MM.1S (cell line): ENCODE measurements around the gene PVRIG.
"Not testable (repeated sequence)": the region's sequence is repeated elsewhere in the genome, so short reads cannot be mapped to it uniquely, and the experiment has no call there.

ENCODE experiments used
- DNase-seq: peaks from one replicate; pipeline ENCODE4 v3.0.0-alpha.2; 2015
- H2AFZ ChIP-seq: fragments of 300-600 bp; sonication (generic); 2 replicates; pipeline ENCODE4 v1.6.0; 2016; ENCODE audit warnings: antibody characterized with exemption, low read length
- H3F3A ChIP-seq: fragments of 300-600 bp; sonication (generic); 2 replicates; pipeline ENCODE4 v1.6.1; 2016; ENCODE audit warnings: mild to moderate bottlenecking, antibody characterized with exemption, low read length, moderate library complexity, mixed read lengths; ENCODE audit not compliant: insufficient read depth
- H3K27ac ChIP-seq: fragments of 300-600 bp; sonication (generic); 2 replicates; pipeline ENCODE4 v1.5.1; 2016; ENCODE audit warnings: mild to moderate bottlenecking, low read length
- H3K27me3 ChIP-seq: fragments of 300-600 bp; sonication (generic); replicated peaks from 2 replicates; pipeline ENCODE4 v1.6.0; 2016; ENCODE audit warnings: low read length; ENCODE audit not compliant: insufficient read depth
- H3K36me3 ChIP-seq: fragments of 300-600 bp; sonication (generic); replicated peaks from 2 replicates; pipeline ENCODE4 v1.6.1; 2016; ENCODE audit warnings: mild to moderate bottlenecking, low read length, mixed read lengths; ENCODE audit not compliant: insufficient read depth
- H3K4me1 ChIP-seq: fragments of 300-600 bp; sonication (generic); 2 replicates; pipeline ENCODE4 v1.6.1; 2016; ENCODE audit warnings: low read length, mixed read lengths
- H3K4me2 ChIP-seq: fragments of 300-600 bp; sonication (generic); 2 replicates; pipeline ENCODE4 v1.6.0; 2016; ENCODE audit warnings: low read depth, low read length
- H3K4me3 ChIP-seq: fragments of 300-600 bp; sonication (generic); 2 replicates; pipeline ENCODE4 v1.5.1; 2016; ENCODE audit warnings: low read length, mixed read lengths
- H3K79me2 ChIP-seq: fragments of 300-600 bp; sonication (generic); 2 replicates; pipeline ENCODE4 v1.6.1; 2016; ENCODE audit warnings: mixed run types, low read length, mixed read lengths
- H3K9ac ChIP-seq: fragments of 300-600 bp; sonication (generic); 2 replicates; pipeline ENCODE4 v1.6.1; 2016; ENCODE audit warnings: low read length, mixed read lengths
- H3K9me2 ChIP-seq: fragments of 300-600 bp; sonication (generic); replicated peaks from 2 replicates; pipeline ENCODE4 v1.6.1; 2016; ENCODE audit warnings: mild to moderate bottlenecking, low read length, mixed read lengths; ENCODE audit not compliant: insufficient read depth
- H3K9me3 ChIP-seq: fragments of 300-600 bp; sonication (generic); replicated peaks from 2 replicates; pipeline ENCODE4 v1.6.1; 2016; ENCODE audit warnings: mild to moderate bottlenecking, low read length, mixed read lengths; ENCODE audit not compliant: insufficient read depth
- H4K20me1 ChIP-seq: fragments of 300-600 bp; sonication (generic); 2 replicates; pipeline ENCODE4 v1.6.1; 2016; ENCODE audit warnings: mild to moderate bottlenecking, low read length, moderate library complexity, mixed read lengths; ENCODE audit not compliant: insufficient read depth

Gene PVRIG

GRCh38 chr7:100270046-100270918 lies 50.5 kb downstream of the PVRIG start:
- H3K9me2 ChIP-seq, H3K9me3 ChIP-seq, H3K36me3 ChIP-seq, H3K27me3 ChIP-seq, H4K20me1 ChIP-seq, DNase-seq, H3F3A ChIP-seq, H3K9ac ChIP-seq, H2AFZ ChIP-seq, H3K27ac ChIP-seq, H3K4me3 ChIP-seq, H3K4me1 ChIP-seq: not testable (repeated sequence)
- H3K79me2 ChIP-seq, result peaks cover 50% of the 10 kb centered on the region
- H3K4me2 ChIP-seq, result peak overlapping the region; percentile 59; the same call in 1 of the 2 replicates
